COLO668 (cell line): Measurements from ENCODE around the gene OASL.
"Not testable (repeated sequence)": the region's sequence is repeated elsewhere in the genome, so short reads cannot be mapped to it uniquely, and the experiment has no call there.

Source experiments
- DNase-seq: peaks from one replicate; lab custom pipeline; 2025; ENCODE audit not compliant: unreplicated experiment; lab: John Stamatoyannopoulos, UW

OASL gene

GRCh38 chr12:121038861-121039668 lies at the start of gene OASL:
TSS of gene OASL (minus strand) at chr12:121039246. CDS start at chr12:121038971, 275 bp downstream.
- no peak for DNase-seq

GRCh38 chr12:121088195-121088585 lies 49.1 kb upstream of the OASL start:
- DNase-seq: no peak

DNA sequence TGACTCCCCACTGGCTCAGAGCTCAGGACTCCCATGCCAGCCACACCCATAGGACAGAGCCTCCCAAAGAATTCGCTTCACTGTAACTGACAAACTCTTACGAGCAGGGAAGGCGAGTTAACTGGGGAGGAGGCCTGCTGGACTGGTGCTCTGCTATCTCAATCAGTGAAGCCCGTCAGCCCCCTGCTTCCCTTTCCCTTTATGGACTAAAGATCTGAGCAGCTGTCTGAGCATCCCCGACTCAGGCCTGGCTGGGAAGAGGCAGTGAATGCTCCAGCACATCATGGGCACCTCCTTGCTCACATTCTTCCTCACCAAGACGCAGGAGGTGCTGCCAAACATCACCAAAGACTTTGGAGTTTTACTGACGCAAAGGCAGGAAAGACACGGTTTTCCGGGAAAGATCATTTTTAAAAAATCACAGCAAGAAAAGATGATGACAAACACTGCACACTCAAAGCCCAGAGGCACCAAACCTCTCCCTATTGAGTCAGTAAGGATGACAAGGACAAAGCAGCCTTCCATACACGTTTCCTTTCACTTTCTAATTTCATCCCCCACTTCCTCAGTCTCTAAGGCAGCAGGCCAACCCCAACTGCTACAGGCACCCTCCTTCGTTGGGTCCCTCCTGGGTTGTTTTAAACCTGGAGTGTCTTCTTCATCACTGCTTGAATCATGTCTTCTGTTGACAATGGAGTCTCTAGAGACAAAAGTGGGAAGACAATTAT lies 48.6 kb upstream of the OASL start:
- DNase-seq: no peak

DNA sequence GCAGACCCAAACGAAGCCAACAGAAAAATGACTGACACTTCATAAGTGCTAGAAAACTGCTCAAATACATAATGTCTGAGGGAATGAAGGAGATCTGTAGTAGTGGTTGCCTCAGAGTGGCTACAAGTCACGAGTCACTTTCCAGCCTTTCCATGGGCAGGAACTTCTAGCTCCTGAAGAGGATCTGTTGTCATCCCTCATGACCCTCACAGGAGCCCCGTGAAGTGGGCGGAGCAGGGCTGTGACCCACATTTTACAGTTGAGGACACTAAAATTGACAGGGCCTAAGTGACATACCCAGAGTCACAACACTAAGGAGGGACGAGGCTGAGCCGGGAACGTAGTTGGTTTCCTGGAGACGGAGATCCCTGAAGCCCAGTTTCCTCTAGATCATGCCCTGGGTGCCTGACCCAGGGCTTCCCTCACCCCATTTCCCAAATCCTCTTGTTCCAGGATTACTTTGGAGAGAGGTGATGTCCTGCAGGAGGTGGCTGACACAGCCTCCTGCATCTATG lies 47.8 kb upstream of the OASL start:
- DNase-seq: no peak

GRCh38 chr12:121085506-121086353 lies 46.7 kb upstream of the OASL start:
- DNase-seq: no peak

DNA sequence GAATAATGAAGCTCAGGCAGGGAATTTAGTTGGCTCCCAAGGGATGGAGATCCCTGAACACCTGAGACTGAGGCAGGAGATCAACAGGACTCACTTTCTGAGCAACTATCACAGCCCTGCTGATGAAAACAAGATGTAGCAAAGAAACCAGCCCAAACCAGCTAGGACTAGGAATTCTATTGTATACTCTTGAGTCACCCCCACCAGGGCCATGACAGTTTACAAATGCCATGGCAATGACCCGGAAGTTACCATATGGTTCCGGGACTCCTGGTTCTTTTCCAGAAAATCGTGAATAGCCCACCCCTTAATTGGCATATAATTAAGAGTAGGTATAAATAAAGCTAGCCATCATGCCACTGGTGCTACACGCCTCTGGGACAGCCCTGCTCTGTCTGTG lies 46.0 kb upstream of the OASL start:
- DNase-seq: no peak

GRCh38 chr12:121084229-121084628 lies 45.2 kb upstream of the OASL start:
- no peak for DNase-seq

DNA sequence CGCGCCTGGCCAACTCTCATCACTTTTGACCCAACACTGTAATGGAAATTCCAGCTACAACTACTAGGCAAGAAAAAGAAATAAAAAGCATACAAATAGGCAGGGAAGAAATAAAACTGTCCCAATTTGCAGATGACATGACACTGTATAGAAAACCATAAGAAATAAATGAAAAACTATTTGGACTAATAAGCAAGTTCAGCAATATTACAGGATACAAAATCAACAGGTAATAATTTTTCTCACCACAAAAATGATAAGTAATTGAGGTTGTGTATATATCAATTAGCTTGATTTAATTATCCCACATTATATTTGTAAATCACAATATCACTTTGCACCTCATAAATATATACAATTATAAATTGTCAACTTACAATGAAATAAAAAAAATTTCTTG lies 41.9 kb upstream of the OASL start:
- DNase-seq: no peak

- DNase-seq: no peak
Measured at GRCh38 chr12:121079736-121080272, 40.8 kb upstream of the OASL start.

DNA sequence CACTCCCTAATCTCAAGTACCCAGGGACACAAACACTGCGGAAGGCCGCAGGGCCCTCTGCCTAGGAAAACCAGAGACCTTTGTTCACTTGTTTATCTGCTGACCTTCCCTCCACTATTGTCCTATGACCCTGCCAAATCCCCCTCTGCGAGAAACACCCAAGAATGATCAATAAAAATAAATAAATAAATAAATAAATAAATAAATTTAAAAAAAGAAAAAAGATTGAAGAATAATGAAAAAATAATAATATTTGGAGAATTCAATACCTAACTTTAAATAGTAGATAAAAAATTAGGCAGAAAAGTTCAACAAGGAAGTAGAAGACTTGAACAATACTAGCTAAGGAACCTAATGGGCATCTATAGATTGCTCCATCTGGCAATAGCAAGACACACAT lies 38.4 kb upstream of the OASL start:
- not testable (repeated sequence) for DNase-seq

- not testable (repeated sequence) for DNase-seq
Measured at GRCh38 chr12:121075911-121076310, 36.9 kb upstream of the OASL start.

- DNase-seq: no peak
Measured at GRCh38 chr12:121072147-121072546, 33.1 kb upstream of the OASL start.

- DNase-seq: no peak
Measured at GRCh38 chr12:121069206-121069605, 30.2 kb upstream of the OASL start.

- no peak for DNase-seq
Measured at GRCh38 chr12:121065345-121065744, 26.3 kb upstream of the OASL start.

- not testable (repeated sequence) for DNase-seq
Measured at GRCh38 chr12:121064586-121064985, 25.5 kb upstream of the OASL start.

DNA sequence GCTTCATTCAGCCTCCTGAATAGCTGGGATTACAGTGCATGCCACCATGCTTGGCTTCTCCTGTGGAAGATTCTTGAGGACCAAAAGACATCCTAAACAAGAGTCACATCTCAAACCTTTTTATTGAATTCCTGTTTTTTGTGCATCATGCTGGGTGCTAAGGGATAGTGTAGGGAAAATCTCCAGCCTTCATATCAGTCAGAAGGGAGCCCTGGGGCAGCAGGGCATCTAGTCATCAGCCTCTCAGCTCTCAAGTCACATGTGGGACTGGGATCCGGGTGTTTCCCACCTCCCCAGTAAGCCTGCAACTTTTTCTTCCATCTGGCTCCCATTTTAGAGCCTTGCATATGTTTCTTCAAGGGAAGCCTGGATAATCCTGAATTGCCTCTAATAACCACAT lies 25.1 kb upstream of the OASL start:
- DNase-seq: no peak

GRCh38 chr12:121062391-121063045 lies 23.5 kb upstream of the OASL start:
- no peak for DNase-seq

DNA sequence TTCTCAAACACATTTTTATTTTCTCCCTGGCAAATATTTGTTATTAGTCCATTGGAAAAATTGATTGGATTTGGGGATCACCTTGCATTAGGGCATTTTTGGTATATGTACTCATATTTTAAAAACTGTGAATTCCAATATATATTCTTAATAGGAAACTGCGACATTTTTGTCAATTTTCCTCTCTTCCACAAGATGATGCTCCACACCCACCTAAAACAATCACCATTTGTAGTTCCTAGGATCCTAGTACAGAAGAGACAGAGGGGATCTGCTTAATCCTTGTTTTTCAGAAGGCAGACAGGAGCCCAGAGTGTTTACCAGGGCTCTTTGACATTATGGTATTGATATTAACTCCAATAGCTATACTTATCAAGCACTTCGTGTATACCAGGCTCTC lies 22.8 kb upstream of the OASL start:
- no peak for DNase-seq

DNA sequence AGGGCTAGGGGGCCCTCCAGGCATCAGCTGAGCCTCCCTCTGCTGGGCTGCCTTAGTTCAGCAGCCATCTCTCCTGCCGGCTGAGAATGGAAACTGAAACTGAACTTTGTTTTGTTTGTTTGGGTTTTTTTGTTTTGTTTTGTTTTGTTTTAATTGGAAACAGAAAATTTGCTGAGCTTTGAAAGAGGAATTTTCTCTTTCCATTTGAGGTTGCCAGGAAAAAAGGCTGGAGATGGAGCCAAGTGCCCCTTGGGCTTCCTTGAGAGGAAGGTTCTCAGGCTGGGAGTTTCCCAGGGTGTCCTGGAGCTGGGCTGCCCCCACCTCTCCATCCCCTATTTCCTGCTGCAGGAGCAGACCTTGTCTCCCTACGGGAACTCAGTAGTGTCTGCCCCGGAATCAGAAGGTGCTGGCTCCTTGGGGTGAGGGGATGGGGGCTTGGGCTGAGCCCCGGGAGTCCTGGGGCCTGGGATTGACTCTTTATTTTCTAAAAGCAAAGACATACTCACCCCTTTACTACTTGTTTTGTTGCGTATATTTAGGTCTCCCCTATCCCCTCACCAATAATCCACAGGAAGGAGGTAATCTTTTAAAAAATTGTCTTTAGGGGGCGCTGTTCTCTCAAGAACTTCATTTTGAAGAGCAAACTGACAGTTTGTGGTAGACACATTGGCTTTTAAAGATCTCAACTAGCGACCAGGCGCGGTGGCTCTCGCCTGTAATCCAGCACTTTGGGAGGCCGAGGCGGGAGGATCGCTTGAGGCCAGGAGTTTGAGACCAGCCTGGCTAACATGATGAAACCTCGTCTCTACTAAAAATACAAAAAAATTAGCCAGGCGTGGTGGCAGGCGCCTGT lies 21.3 kb upstream of the OASL start:
- no peak for DNase-seq
